NT2/D1 (cell line): Measurements from ENCODE around the gene PPP1R17.

Experiments
- SUZ12 ChIP-seq: IDR thresholded peaks from 2 replicates; pipeline ENCODE4 v1.6.1; 2011; ENCODE audit not compliant: insufficient read length, insufficient read depth; ENCODE audit errors: extremely low read depth
- YY1 ChIP-seq: IDR thresholded peaks from 2 replicates; pipeline ENCODE4 v1.6.1; 2011; ENCODE audit not compliant: insufficient read length, insufficient read depth
- ZNF274 ChIP-seq: IDR thresholded peaks from 2 replicates; pipeline ENCODE4 v1.6.1; 2011; ENCODE audit warnings: mild to moderate bottlenecking, low read depth, low read length

DNA sequence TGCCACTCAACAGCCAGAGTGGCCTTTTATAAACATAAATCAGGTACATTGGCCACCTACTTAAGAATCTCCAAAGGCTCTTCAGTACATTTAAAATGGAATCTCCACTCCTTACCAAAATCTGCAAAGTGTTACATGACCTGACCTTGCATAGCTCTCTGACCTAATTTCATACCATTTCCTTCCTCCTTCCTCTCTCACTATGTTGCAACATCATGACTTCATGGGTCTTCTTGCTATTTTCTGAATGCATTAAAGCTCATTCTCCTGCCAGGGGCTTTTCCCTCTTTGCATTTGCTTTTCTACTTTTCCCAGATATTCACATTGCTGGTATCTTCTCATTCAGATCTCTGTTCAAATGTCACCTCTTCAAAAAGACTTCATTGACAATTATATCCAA is 22.1 kb upstream of the PPP1R17 start:
- TF ChIP-seq SUZ12 = no peak
- TF ChIP-seq YY1 = no peak
- TF ChIP-seq ZNF274 = no peak
